ENCODE data around the gene ANTXR1.
A peak's percentile ranks its signal among the peaks of the same experiment; 100 is the strongest.

Gene ANTXR1

DNA sequence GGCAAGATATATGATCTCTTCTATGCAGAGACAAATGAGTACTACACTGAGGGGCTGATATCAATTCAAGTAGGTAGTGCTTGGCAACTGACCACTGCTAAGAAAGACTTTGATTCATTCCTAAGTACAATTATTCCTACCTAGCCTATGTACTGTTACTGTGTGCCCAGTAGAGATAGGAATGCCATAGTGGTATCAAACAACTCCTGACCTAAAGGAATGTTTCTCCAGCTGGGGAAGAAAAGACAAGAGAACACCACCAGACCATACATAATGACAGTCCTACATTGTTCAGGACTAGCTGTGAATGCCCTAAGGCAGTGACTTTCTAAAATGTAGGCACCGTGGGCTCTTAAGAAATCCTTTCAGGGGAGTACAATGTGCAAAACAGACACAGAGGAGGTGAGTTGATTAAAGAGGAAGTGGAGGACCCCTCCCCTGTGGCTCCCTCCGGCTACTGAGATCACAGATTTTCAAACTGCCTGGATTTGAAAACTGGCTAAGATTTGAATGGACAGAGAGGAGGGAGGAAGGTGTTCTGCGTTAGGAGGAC lies 89.1 kb downstream of the ANTXR1 start:
- DNase-seq: no peak

DNA sequence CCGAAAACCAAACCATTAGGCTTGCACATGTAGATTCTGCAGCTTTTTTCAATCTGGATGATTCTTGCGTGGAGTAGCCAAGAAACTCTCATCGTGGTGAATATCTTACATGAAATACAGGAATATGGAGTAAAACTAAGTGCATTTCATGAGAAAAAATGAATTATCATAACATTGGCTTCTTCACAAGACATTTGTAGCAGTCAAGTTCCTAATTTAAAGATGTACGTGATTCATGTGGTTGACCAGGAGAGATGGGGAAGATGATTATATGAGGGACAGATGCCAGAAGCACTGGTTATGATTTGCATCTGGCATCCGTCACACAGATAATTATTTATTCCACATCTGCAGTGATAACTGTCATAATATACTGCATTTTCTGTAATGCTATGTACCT lies 90.4 kb downstream of the ANTXR1 start:
- DNase-seq: no peak

DNA sequence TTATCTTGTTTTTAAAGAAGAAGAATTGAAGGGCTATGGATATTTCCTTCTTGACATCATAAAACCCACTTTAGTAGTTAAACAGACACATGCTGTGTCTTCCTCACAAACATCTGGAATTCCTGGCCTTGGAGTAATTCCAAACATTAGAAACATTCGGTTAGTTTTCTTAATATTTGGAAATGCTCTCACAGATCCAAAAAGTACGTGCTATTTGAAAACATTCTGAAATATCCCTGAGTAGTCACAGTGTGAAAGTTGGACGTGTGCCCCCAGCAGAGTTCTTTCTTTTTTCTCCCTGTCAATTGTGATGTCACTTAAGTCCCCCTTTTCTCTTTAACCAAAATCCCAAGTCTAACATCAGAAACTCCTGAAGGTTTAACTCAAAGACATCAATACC lies 91.3 kb downstream of the ANTXR1 start:
- DNase-seq: no peak

DNA sequence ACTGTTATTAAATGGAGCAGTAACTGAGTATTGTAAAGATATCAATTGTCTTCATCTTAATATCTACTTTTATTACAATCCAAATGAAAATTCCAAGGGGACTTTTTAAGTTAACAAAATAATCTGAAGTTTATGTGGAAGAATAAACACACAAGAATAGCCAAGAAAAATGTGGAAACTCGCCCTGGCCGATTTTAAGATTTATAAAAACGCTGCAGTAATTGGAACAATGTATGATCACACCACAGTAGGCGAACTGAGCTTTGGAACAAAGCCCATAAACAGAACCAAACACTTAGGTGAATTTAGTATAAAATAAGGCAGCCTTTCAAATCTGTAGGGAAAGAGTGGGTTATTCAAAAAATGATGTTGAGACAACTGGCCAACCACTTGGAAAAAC lies 96.3 kb downstream of the ANTXR1 start:
- no peak for DNase-seq

DNA sequence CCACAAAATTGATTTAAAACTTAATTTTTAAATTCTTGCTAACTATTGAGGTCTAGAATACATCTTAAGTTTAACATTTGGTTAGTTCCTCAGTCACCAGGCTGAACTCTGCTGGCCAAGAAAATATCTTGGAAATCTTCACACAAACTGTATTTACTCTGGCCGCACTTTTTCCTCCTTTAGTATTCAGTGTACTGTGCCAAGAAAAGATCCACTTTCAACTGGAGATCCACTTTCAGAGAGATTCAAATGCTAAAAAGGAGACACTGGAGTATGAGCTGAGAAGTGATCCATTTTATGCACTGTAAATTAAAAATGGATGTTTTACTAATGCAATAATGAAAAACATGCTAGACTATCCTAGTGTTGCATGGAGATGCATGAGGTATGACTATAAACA lies 98.1 kb downstream of the ANTXR1 start:
- DNase-seq: no peak

DNA sequence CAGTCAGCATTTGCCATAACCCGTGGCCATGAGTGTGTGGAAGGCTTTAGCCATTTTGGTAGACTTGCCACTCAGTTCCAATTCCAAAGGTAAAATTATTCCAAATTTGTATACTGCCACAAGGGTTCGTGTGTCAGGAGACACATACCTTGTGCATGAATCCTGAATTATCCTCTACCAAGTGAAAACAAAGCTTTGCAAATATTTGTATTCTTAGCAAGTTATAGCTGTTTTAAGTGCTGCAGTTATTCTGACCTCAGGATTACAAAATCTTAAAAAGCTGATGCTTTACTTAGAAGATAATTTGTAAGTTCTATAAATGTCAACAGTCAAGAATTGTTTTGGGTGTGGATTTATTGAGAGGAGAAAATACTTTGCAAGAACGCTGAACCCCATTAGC lies 100.6 kb downstream of the ANTXR1 start:
- DNase-seq: no peak

DNA sequence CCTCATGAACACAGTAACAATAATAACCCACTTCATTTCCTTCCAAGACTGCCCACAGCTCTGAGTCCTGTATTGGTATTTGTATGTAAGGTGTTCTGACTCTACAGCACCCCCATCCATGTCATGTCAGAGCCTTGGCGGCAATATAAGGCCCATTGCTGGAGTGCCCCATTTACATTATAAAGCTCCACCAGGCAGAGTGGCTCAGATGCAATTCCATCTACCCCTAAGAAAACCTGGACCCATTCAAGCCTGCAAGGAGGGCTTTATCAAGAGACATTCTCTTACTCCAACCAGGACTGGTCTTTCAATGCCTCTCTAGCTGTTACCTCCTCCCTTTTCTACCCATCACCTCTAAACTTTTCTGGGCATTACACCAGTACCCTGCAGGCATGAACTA lies 101.6 kb downstream of the ANTXR1 start:
- no peak for DNase-seq

DNA sequence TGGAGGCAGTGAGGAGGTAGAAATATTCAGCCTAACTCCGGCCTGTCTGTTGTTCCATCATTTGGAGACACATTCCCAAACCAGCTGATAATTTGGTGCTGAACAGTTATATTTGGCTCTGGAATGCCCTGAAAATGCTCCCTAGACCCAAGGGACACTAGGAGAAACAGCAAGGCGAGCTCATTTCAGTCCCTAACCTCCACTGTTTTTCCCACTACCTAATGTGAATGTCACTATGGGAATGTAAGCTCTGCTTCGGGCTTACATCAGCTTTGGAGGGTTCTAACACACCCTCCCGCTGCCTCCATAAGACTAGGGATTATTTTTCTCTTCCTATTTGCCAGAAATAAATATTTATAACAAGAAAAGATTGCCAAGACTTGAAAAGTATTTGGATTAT lies 103.5 kb downstream of the ANTXR1 start:
- DNase-seq: no peak

DNA sequence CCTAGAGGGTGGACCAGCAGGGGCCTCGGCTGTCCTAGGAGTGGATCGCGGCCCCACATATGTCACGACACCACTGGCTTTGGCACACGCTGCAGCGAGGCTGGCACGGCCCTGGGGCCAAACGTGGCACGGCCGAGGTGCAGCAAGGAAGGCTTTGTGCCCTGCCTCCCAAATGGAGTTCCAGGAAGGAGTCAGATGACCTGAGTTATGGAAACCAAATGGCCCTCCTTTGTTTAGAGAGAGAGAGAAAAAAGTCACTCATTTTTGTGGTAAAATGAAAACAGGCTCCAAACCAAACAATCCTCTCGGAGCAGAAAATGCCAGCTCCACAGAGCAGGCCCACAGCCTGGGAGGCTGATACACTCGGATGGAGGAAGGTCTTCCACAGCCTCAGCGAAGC lies 105.6 kb downstream of the ANTXR1 start:
- DNase-seq: no peak

DNA sequence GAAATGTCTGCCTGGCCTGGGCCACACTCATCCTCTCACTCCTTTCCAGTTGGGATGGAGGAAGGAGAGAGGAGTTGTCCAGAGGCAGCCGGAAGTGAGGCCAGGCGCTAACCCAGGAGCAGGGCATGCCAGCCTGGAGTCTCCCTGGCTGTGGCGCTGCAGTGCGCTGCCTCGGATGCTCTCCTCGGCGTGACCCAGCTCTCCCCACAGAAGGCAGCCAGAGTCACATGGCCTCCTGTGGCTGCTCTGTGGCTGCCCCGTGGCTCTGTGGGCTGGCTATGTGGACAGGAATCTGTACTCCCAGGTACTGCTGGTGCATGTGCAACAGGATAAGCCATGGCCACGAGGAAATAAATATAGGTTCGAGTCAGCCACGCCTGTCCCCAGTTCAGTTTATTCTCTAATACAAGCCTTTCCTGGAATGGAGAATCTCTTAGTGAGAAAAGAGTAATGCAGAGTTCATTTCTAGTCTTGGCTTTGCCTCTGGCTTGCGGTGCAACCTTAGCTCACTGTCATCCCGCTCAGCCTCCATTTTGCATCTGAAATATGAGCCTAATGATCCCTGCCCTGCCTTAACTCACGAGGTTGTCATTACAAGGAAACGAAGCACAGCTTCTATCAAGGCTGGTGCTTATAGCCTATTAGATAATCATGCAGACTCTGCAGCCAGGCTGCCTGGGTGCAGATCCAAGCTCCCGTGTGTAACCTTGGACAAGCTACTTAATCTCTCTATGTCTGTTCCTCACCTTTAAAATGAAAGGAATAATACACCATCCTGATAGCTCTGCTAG lies 106.3 kb downstream of the ANTXR1 start:
- DNase-seq: no peak

DNA sequence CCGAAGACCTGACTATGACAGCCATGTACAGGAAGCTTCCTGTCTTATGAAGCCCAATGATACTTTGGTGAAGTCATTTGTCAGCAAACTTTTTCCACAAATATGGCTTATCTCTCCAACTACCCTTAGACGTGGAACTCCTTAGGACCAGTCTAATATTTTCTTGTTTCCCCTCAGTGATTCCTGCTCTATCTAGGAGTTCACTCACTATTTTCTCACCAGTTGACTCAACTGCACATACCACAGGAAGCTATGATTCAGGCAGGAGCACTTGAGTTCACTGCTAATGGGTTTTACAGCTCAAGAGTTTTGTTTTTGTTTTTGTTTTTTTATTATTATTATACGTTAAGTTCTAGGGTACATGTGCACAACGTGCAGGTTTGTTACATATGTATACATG lies 109.3 kb downstream of the ANTXR1 start:
- DNase-seq: no peak

DNA sequence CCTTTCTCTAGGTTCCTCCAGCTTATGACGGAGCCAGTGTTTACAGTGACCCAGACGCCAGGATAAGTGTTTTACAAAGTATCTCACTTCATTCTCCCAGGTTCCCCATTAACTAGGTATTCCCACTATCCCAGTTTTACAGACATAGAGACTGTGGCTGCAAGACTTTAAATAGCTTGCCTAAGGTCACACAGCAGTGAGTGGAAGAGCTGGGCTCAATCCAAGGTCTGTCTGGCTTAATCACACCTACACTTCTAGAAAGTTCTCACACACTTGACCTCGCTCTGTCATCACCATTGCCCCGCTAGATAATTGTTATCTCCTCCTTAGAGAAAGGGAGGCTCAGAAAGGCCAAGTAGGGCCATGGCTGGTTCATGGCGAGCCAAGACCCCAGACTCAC lies 110.2 kb downstream of the ANTXR1 start:
- no peak for DNase-seq

DNA sequence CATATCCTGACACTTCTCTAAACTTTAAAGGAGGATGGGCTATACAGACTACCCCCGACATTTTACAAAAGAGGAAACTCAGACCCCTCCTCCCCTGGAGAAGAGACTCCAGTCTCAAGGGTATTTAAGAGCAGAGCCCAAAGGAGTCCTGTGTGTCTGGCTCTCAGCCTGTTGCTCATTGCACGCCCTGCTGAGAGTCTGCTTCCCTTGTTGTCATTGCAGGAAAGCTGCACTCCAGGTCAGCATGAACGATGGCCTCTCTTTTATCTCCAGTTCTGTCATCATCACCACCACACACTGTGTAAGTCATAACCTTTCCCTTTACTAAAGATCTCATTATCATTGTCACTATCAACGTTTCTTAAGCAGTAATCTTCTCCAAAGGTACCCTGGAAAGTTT lies 111.4 kb downstream of the ANTXR1 start:
- DNase-seq: no peak

DNA sequence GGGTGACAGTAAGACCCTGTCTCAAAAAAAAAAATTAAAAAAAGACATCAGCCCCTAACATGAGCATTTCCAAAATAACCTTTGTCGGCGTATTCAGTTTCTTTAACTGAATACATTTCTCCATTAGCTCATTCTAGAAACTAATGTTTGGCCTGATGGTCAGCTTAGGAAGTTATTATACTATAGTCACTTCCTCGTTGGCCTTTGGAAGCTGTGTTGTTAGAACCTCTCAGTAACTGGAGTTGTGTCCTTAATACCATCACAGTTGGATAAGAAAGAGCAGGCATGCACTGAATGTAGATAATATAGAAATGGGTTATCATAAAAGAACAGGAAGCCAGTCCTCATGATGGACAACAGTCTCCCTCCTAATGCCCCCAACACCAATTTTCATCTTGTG lies 112.8 kb downstream of the ANTXR1 start:
- DNase-seq: no peak

DNA sequence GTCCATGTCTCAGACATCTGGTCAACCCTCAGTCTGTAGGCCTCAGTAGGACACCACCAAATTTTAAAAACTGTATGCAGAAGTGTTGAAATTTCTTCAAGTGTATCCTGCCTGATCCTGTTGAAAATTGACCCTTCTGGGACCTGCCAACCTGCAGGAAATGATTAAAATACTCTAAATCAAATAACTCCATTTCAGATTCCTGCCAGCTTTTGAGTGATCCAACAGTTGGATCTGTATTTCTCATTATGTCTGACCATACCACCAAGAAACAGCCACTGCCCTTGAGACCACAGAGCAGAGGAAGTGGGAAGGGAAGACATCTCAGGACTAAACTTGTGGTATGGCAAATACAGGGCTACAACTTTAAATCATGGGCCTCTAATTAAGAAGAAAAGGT lies 113.4 kb downstream of the ANTXR1 start:
- DNase-seq: no peak

DNA sequence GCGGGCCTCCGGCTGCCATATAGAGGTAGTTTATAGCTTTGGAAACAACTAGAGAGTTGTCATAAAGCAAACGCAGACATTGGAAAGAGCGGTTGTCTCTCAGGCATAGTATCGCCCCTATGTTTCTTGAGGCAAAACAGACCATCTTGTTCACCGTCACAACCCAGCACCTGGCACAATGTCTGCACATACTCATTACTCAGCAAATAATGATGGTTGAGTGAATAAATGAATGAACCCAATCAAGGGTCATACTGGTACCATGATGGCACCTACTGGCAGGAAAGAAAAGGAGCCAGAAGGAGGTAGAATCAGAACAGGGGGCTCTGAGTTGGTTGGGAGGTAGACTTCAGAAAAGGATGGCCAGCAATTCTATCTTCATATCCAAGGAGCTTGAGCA lies 118.5 kb downstream of the ANTXR1 start:
- no peak for DNase-seq

DNA sequence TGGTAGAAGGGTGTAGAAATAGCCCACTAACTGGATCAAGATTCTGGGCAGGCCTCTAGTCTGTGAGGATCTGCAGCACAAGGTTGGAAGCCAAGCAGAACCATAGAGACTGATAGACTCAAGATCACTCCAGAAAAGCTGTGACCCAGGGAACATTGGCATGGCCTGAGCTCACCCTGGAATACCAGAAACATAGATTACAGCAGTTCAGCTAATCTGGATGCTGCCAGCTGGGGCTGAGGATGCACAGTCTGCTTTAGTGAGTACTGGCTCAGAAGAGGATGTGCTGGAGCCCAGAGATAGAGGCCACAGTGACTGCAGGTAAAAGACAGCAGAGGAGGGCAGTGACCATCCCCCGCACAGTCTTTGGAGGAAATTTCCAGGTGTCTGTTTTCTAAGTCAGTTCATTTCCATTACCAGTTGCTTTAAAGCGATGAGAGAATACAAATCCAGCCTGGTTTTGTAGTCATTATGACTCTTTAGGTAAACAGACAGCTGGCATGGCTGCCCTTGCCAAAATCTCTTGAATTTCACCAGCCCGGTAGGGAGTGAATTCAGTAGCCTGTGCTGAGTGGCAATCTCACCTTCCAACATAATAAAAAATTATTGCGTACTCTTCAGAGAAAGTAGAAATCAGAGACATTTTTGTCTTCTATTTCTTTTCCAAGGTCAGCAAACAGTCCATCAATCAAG lies 119.2 kb downstream of the ANTXR1 start:
- DNase-seq: peak; percentile 19

DNA sequence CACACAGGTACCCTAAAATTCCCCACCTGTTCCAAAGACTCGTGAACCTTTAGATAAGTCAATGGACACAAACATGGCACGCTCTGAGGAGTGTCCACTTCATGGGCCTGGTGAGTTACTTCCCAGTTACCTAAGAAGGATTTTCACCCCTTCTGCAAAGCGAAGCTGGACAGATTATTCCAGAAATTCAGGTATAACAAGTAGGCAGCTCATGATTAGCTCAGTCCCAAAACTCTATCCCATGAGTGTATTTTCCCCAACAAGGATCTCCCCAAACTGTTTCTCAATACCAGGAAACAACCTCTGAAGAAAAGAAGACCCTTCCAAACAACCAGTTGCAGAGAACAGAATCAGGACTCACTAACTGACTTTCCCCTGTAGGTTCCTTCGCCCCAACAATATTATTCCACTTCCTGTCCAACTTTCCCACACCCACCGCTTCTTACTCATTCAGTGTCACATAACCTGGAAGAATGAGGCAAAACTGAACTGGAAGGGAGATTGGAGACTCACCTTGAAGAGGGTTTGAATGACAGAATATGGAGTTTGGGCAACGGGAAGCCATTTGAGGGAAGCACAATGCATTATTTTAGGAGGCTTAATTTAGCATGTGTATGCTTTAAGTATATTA lies 120.1 kb downstream of the ANTXR1 start:
- no peak for DNase-seq

DNA sequence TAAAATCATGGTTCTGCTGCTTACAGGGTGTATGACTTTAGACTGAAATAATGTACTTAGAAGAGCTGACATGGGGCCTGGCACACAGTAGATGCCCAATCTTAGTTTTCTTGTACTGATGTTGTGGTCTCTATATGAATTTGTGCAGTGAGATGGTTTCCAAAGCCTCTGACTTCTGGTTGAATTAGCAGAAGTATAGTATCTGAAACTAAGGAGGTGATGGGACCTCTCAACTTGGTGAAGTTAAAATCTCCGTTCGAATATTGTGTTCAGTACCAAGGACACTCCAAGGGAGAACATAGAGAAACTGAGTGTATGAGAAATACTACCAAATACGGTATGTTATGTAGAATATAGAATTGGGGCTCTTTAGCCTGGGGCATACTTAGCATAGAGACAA lies 120.9 kb downstream of the ANTXR1 start:
- DNase-seq: no peak

DNA sequence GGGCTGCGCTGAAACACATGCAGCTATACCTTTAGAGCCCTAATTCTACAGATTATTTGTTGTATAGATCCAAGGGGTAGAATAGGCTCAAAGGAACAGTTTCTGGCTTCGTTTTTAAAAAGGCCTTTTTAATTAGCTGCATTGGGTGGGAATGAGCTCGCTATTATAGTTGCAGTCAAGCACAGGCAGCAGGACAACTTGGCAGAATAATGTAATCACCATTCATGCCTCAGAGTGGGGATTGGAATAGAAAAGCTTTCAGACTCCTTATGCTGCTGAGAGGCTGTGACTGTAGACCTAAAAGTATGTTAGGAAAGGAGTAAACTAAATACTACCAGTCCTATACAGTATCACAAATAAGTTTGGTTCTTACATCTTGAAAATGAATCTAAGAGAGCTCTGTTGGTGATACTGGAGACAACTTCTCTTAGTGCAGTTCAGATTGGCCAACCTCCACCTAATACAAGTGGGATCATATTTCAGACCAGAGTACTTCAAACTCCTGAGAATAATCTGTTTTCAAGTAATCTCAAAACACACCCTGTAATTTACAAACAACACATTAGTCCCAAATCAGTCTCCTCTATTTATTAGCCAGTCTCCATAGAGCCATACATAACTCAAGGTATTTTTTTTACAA lies 121.4 kb downstream of the ANTXR1 start:
- no peak for DNase-seq

DNA sequence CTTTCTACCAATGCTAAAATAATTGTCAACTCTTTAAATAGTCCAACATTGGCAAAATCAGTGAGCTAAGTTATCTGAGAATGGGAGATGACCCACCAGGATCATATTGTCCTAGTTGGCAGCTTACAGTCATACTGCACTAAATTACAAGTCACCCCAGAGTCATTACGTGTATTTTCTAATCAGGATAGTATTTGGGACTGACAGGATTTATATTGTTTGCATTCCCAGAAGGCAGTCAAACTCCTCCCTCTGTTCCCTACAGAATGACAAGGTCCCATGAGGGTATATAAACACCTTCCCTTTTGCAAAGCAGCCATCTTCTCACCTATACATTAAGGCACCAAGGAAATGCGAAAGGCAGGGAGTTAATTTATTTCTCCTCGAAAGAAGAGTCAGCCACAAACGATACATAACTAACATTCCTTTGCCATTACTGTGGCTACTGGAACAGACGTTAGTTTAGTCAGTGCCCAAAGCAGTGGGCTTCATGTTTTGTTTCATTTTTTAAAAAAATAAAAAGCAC lies 125.3 kb downstream of the ANTXR1 start:
- no peak for DNase-seq

DNA sequence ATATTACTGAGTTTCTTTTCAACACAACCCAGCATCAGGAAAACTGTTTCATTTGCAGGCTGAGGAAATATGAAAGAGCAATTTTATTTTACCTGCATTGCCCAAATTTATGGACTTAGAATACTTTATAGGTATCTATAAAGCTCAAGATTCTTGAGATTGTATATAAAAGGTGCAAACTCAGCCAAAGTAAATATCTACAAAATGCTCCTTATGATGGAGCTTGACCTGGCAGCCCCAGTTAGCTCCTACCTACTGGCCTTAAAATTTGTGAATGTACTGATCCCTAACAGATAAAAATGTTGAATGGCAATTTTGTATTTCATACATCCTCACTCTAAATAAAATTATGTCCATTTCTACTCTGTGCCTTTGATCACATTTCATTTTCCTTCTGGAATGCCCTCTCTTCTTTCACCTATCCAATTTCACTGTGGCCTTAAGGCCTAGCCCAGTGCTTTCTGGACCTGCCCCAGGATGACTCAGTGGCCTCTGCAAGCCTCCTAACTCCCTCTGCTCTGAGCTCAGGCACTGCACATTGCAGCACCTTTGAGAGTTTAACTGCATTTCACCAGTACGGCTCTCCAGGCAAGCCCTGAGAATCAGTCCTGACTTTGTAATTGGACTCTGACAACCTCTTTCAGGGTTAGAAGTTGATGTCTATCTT lies 125.9 kb downstream of the ANTXR1 start:
- DNase-seq: no peak
